MM.1S (cell line): Measurements from ENCODE around the gene SUFU.

ENCODE experiments used
- DNase-seq: peaks from one replicate; pipeline ENCODE4 v3.0.0-alpha.2; 2015
- H2AFZ ChIP-seq: fragments of 300-600 bp; sonication (generic); 2 replicates; pipeline ENCODE4 v1.6.0; 2016; ENCODE audit warnings: antibody characterized with exemption, low read length
- H3F3A ChIP-seq: fragments of 300-600 bp; sonication (generic); 2 replicates; pipeline ENCODE4 v1.6.1; 2016; ENCODE audit warnings: mild to moderate bottlenecking, antibody characterized with exemption, low read length, moderate library complexity, mixed read lengths; ENCODE audit not compliant: insufficient read depth
- H3K27ac ChIP-seq: fragments of 300-600 bp; sonication (generic); 2 replicates; pipeline ENCODE4 v1.5.1; 2016; ENCODE audit warnings: mild to moderate bottlenecking, low read length
- H3K27me3 ChIP-seq: fragments of 300-600 bp; sonication (generic); replicated peaks from 2 replicates; pipeline ENCODE4 v1.6.0; 2016; ENCODE audit warnings: low read length; ENCODE audit not compliant: insufficient read depth
- H3K36me3 ChIP-seq: fragments of 300-600 bp; sonication (generic); replicated peaks from 2 replicates; pipeline ENCODE4 v1.6.1; 2016; ENCODE audit warnings: mild to moderate bottlenecking, low read length, mixed read lengths; ENCODE audit not compliant: insufficient read depth
- H3K4me1 ChIP-seq: fragments of 300-600 bp; sonication (generic); 2 replicates; pipeline ENCODE4 v1.6.1; 2016; ENCODE audit warnings: low read length, mixed read lengths
- H3K4me2 ChIP-seq: fragments of 300-600 bp; sonication (generic); 2 replicates; pipeline ENCODE4 v1.6.0; 2016; ENCODE audit warnings: low read depth, low read length
- H3K4me3 ChIP-seq: fragments of 300-600 bp; sonication (generic); 2 replicates; pipeline ENCODE4 v1.5.1; 2016; ENCODE audit warnings: low read length, mixed read lengths
- H3K79me2 ChIP-seq: fragments of 300-600 bp; sonication (generic); 2 replicates; pipeline ENCODE4 v1.6.1; 2016; ENCODE audit warnings: mixed run types, low read length, mixed read lengths
- H3K9ac ChIP-seq: fragments of 300-600 bp; sonication (generic); 2 replicates; pipeline ENCODE4 v1.6.1; 2016; ENCODE audit warnings: low read length, mixed read lengths
- H3K9me2 ChIP-seq: fragments of 300-600 bp; sonication (generic); replicated peaks from 2 replicates; pipeline ENCODE4 v1.6.1; 2016; ENCODE audit warnings: mild to moderate bottlenecking, low read length, mixed read lengths; ENCODE audit not compliant: insufficient read depth
- H3K9me3 ChIP-seq: fragments of 300-600 bp; sonication (generic); replicated peaks from 2 replicates; pipeline ENCODE4 v1.6.1; 2016; ENCODE audit warnings: mild to moderate bottlenecking, low read length, mixed read lengths; ENCODE audit not compliant: insufficient read depth
- H4K20me1 ChIP-seq: fragments of 300-600 bp; sonication (generic); 2 replicates; pipeline ENCODE4 v1.6.1; 2016; ENCODE audit warnings: mild to moderate bottlenecking, low read length, moderate library complexity, mixed read lengths; ENCODE audit not compliant: insufficient read depth
- EZH2 ChIP-seq: fragments of 300-600 bp; sonication (generic); optimal IDR thresholded peaks from 2 replicates; pipeline ENCODE3; 2017; ENCODE audit warnings: low read depth, mild to moderate bottlenecking, antibody characterized with exemption, low read length, mixed read lengths
- EZH2phosphoT487 ChIP-seq: fragments of 300-600 bp; sonication (generic); IDR thresholded peaks from 2 replicates; pipeline ENCODE4 v1.6.1; 2018; ENCODE audit warnings: antibody characterized with exemption, low read length
- TF ChIP-seq, protein P1 (sequence below): fragments of 300-600 bp; sonication (generic); IDR thresholded peaks from 2 replicates; pipeline ENCODE4 v1.5.1; 2016; ENCODE audit warnings: antibody characterized with exemption, low read length, mixed read lengths

The SUFU gene

GRCh38 chr10:102612964-102613275 lies 109.1 kb downstream of the SUFU start:
- H3K9me2 ChIP-seq = no peaks in the 10 kb centered on the region
- H3F3A ChIP-seq = no peaks in the 10 kb centered on the region
- H3K27me3 ChIP-seq = no peaks in the 10 kb centered on the region
- H3K36me3 ChIP-seq = no peaks in the 10 kb centered on the region
- H3K4me3 ChIP-seq = no peak overlapping the region
- H3K27ac ChIP-seq = no peak overlapping the region
- H3K79me2 ChIP-seq = no peaks in the 10 kb centered on the region
- H2AFZ ChIP-seq = no peak overlapping the region
- TF ChIP-seq EZH2 (no peak), EZH2phosphoT487 (no peak)
- TF ChIP-seq, protein P1, sequence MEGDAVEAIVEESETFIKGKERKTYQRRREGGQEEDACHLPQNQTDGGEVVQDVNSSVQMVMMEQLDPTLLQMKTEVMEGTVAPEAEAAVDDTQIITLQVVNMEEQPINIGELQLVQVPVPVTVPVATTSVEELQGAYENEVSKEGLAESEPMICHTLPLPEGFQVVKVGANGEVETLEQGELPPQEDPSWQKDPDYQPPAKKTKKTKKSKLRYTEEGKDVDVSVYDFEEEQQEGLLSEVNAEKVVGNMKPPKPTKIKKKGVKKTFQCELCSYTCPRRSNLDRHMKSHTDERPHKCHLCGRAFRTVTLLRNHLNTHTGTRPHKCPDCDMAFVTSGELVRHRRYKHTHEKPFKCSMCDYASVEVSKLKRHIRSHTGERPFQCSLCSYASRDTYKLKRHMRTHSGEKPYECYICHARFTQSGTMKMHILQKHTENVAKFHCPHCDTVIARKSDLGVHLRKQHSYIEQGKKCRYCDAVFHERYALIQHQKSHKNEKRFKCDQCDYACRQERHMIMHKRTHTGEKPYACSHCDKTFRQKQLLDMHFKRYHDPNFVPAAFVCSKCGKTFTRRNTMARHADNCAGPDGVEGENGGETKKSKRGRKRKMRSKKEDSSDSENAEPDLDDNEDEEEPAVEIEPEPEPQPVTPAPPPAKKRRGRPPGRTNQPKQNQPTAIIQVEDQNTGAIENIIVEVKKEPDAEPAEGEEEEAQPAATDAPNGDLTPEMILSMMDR = no peak
- no peaks in the 10 kb centered on the region for H4K20me1 ChIP-seq
- H3K9me3 ChIP-seq = no peaks in the 10 kb centered on the region
- no peak overlapping the region for H3K9ac ChIP-seq
- no peak overlapping the region for H3K4me2 ChIP-seq
- DNase-seq = no peak
- H3K4me1 ChIP-seq = no peaks in the 10 kb centered on the region

DNA sequence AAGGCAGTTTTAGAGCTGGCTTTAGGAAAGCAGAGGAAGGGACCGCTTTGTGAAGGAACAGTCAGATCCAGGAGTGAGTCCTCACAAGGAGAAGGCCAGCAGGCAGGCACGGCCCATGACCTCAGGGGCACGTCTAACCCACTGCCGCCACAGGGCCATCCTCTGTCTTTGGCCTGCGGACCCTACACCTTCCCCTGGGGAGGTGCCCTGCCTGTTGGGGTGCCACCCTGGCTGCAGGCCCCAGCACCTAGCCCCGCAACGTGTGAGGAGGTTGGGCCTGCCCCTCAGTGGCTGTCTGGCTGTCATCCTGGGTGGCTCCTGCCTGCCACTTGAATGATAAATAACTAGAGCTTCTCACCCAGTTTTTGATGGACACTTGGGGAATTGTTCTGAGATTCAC lies 109.5 kb downstream of the SUFU start:
- no peaks in the 10 kb centered on the region for H3K36me3 ChIP-seq
- TF ChIP-seq EZH2phosphoT487 = no peak
- TF ChIP-seq EZH2 = no peak
- TF ChIP-seq, protein P1 = no peak
- no peak overlapping the region for H3K4me2 ChIP-seq
- H3K4me1 ChIP-seq = no peaks in the 10 kb centered on the region
- no peak overlapping the region for H2AFZ ChIP-seq
- no peaks in the 10 kb centered on the region for H3K9me2 ChIP-seq
- H3K9ac ChIP-seq = no peak overlapping the region
- H3F3A ChIP-seq = no peaks in the 10 kb centered on the region
- no peaks in the 10 kb centered on the region for H3K79me2 ChIP-seq
- H3K27ac ChIP-seq = no peak overlapping the region
- H3K27me3 ChIP-seq = no peaks in the 10 kb centered on the region
- no peak overlapping the region for H3K4me3 ChIP-seq
- DNase-seq = no peak
- no peaks in the 10 kb centered on the region for H3K9me3 ChIP-seq
- no peaks in the 10 kb centered on the region for H4K20me1 ChIP-seq

- no peak overlapping the region for H3K9ac ChIP-seq
- no peak overlapping the region for H3K4me3 ChIP-seq
- DNase-seq = no peak
Observed at GRCh38 chr10:102613785-102614184, 110.0 kb downstream of the SUFU start.

More at GRCh38 chr10:102613785-102614184, 110.0 kb downstream of the SUFU start:
- H3K79me2 ChIP-seq = no peaks in the 10 kb centered on the region
- no peak overlapping the region for H2AFZ ChIP-seq
- H3F3A ChIP-seq = no peaks in the 10 kb centered on the region
- H3K4me1 ChIP-seq = no peaks in the 10 kb centered on the region
- no peaks in the 10 kb centered on the region for H3K27me3 ChIP-seq
- H4K20me1 ChIP-seq = no peaks in the 10 kb centered on the region
- no peak overlapping the region for H3K27ac ChIP-seq
- no peaks in the 10 kb centered on the region for H3K36me3 ChIP-seq
- no peaks in the 10 kb centered on the region for H3K9me2 ChIP-seq
- H3K9me3 ChIP-seq = no peaks in the 10 kb centered on the region
- no peak overlapping the region for H3K4me2 ChIP-seq
- TF ChIP-seq, protein P1 = no peak
- TF ChIP-seq EZH2 = no peak
- TF ChIP-seq EZH2phosphoT487 = no peak
